ENCODE results near the gene BABAM1. TPM values are rescaled to one million over a fixed set of nuclear protein-coding genes. Genes with fewer than 3 reads are reported as not detected.

The BABAM1 gene
- total RNA-seq = 59.0 TPM

DNA sequence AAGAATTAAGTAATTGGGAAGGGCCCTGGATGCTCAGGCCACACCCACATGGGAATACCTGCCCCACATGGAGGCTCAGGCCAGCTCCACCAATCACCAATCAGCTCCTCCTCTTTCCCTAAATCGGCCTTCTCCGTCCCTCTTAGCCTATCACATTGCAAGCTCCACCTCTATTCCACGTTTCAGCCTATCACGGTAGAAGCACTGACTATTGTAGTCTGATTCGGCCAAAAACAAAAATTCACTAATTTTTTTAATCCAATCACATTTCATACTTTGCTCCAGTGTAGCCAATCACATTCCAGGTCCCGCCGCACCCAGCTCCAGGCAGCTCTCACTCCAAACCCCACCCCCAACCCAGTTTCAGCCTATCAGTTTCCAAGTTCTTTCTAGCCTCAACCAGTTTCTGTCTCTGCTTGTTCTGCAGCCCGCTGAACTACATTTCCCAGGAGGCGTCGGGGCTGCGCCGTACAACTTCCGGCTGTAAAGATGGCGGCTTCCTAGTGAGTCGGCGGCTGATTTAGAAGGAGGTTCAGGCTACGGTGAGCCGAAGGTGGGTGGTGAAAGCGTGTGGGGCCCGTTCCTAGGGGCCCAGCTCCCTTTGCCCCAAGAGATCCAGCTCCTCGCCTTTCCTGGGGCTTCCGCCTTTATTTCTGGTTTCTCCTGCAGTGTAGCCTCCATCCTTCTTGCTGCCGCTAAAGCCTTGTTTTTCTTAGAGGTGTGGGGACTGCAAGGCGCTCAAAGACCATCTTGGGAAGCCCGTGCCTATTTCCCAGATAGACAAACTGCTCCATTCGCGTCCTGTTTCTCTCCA, at the start of gene BABAM1:
Gene BABAM1, plus strand, starts transcription at position 469 of the 814 bp plus-strand sequence. CDS start 1,364 bp downstream, outside the sequence.
- DNase-seq = peak; percentile 97

GRCh38 chr19:17219286-17219685, 48.0 kb upstream of the BABAM1 start:
- no peak for DNase-seq

DNA sequence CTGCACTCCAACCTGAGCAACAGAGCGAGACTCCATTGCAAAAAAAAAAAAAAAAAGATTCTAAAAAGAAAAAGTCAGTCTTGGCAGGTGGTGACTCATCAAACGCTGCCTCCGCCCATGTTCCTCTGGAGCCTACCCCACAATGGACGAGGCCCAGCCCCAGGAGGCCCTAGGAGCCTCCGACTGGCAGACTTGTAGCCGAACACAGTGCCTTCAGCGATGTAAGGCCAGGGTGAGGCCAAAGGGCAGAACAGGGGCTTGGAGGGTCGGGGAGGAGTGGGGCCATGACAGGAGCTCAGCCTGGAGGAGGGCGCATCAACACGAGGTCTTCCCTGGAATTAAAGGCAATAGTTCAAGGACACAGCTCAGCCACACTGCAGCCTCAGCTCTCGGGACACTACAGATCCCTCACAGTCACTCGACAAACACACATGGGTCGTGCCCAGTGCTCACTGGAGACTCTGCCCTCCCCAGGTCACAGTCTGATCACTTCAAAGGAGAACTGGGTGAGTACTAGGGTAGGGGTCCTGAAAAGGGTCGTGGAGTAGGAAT, 47.0 kb upstream of the BABAM1 start:
- DNase-seq = no peak

DNA sequence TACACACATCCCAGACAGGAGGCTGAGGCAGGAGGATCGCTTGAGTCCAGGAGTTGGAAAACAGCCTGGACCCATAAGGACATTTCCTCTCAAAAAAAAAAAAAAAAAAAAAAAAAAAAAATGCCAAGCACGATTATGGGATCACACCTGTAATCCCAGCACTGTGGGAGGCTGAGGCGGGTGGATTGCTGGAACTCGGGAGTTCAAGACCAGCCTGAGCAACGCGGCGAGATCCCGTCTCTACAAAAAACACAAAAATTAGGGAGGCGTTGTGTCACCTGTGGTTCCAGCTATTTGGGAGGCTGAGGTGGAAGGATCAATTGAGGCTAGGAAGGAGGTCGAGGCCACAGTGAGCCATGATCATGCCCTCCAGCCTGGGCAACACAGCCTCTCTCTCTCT, 42.2 kb upstream of the BABAM1 start:
- no peak for DNase-seq

DNA sequence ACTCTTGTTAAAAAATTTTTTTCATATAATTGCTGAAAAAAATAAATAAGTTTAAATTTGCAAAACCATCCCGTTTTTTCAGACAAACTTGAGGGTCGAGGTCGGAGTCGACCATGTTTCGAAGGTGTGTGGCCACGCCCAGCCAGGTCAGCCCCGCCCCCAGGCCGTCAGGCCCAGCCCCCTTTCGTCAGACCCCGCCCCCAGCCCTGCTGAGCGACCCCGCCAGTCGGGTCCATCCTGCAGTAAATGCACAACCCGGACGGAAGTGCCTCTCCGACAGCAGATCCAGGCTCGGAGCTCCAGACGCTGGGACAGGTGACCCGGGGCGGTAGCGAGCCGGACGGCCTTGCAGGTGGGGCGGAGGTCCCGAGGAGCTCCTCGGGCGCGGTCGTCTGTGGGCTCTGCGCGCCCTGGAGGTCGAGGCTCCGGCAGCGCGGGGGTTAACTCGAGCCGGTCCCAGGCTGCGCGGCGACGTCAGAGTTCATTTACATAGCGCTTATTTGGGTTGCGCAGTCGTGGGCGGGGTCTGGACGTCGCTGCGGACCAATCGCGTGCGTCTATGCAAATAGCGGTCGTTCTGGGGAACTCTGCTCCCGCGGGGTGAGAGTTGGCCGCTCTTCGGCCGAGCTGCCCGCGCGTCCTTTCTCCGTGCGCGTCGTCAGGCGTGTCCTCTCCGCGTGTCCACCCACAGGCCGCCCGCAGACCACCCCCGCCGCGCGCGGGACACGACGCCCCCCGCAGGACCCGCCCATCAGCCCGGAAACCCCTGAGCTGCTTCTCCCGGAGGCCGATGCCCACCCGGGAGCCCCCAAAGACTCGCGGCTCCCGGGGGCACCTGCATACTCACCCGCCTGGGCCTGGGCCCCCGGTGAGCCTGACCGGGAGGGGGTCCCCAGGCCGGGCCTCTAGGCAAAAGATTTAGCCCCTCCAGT, 41.0 kb upstream of the BABAM1 start, which contains the start of gene OCEL1:
Gene OCEL1, plus strand, starts transcription at position 225 of the 932 bp plus-strand sequence. Its CDS starts 22 bp downstream, at position 247.
- DNase-seq = peak; percentile 97

DNA sequence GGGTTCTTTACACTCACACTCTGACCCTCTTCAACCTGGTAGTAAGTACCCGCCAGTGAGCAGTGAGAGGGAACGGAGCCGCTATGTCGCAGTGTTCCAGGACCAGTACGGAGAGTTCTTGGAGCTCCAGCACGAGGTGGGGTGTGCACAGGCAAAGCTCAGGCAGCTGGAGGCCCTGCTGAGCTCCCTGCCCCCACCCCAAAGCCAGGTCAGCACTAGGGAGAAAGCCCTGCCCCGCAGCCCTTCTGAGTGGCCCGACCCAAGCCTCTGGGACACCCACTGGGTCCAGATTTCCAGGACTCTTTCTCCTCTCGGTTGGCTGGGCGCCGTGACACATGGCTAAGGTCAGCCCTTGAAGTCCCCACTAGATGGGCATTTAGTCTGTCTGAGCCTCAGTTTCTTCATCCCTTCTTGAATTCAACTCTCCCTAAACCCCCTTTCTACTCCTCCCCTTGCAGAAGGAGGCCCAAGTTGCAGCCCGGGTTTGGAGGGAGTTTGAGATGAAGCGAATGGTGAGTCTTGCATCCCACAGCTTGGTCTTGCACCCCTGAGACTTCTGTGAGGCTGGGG, 39.4 kb upstream of the BABAM1 start:
- no peak for DNase-seq

DNA sequence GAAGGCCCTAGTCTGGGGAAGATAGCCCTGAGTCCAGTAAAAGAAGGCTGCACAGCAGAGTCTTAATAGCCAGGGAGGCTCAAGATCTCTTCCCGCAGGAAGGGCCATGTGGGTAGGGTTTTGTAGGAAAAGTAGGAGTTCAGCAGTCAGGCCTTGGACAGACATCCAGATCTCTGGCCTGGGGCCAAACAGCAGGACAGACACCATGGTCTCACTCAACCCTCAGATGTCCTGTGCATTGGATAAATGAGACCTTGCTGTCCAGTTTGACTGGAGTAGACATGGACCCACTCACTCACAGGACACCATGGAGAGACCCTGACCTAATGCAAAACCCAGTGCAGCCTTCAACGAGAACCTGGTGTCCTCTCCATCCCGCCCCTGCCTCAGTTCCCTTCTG, 37.4 kb upstream of the BABAM1 start:
- DNase-seq = no peak

DNA sequence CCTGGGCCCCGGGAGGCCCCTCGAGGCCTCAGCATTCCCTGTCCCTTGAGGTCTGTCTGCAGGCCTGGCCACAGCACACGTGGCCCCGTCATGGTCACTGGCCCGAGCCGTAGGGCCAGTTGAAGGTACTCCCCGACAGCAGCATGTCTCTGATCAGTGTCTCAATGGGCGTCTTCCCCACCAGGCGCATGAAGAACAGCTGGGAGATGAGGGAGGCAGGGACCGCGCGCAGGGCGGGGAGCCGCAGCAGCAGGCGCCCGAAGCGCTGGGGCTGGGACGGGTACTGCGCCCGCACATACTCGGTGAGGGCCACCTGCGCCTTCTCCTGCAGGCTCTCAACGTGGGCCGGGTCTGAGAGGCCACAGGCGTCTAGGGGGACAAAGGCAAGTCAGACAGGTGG, 35.0 kb upstream of the BABAM1 start:
- no peak for DNase-seq

- no peak for DNase-seq
These were observed 32.3 kb upstream of the BABAM1 start for GRCh38 chr19:17234911-17235299.

- DNase-seq = peak; percentile 50
These were observed 31.8 kb upstream of the BABAM1 start for GRCh38 chr19:17235300-17235970.

- no peak for DNase-seq
These were observed 31.1 kb upstream of the BABAM1 start for GRCh38 chr19:17235971-17236777.

- DNase-seq = no peak
These were observed 30.3 kb upstream of the BABAM1 start for GRCh38 chr19:17236811-17237543.

- no peak for DNase-seq
These were observed 29.2 kb upstream of the BABAM1 start for GRCh38 chr19:17237747-17238706.

DNA sequence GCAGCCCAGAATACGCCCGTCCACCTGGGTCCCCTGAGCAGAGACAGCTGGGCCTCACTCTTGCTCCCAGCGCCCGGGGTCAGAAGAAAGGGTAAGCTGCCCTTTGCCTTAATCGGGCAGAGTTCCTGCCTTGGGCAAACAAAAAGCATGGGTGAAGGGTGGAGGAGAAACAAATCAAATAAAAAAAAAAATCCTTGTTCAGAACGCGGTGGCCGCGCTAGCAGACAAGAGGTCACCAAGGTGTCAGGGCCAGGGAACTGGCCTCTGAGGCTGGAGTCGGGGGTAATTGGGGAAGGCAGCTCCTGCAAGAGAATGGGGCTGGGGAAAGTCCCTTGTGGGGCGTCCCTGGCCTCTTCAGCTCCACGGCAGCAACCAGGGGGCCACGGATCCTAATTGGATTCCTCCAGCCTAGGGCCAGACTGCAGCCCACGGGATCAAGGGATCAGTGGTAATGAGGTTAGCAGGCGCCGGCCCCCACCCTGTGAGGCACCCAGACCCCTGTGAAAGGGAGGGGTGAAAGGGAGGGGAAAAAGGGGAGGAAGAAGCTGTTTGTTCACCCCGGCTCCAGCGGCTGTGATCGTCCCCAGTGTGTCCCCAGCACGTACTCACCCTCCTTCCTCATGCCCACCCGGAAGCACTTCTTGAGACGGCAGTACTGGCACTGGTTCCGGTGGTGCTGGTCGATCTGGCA, 27.0 kb upstream of the BABAM1 start:
- DNase-seq = no peak

- no peak for DNase-seq
These were observed 26.3 kb upstream of the BABAM1 start for GRCh38 chr19:17240826-17241399.

DNA sequence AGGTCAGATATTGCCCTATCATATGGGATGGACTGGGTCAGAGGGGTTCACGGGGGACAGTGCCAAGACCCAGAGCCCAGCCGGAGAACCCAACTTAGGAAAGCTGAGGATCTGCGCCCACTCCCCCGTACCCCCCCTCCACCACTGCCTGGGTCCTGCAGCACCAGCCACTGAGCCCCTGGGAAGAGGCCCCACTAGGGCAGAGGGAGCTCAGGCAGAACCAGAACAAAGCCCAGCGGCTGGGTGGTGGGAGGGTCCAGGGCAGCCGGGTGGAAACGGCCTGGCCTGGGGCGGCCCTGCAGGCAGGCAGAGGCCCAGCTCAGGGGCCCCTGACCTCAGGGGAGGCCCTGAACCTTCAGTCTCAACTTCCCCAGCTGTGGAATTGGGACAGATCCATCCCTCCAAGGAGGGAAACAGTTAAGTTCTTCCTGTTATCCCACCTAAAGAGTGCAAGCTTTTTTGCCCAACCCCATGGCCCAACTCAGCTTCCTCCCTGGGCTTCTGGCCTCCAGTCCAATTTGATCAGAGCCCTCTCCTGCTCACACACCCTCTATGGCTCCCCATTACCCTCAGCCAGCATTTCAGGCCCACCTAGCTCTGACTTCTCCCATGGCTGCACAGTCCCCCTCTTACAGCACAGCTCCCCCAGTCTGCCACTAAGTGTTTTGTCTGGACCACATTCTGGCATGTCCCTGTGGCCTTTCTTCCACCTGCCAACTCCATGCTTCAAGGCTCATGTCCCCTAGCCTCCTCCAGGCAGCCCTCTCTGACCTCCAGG, 24.6 kb upstream of the BABAM1 start:
- DNase-seq = no peak

DNA sequence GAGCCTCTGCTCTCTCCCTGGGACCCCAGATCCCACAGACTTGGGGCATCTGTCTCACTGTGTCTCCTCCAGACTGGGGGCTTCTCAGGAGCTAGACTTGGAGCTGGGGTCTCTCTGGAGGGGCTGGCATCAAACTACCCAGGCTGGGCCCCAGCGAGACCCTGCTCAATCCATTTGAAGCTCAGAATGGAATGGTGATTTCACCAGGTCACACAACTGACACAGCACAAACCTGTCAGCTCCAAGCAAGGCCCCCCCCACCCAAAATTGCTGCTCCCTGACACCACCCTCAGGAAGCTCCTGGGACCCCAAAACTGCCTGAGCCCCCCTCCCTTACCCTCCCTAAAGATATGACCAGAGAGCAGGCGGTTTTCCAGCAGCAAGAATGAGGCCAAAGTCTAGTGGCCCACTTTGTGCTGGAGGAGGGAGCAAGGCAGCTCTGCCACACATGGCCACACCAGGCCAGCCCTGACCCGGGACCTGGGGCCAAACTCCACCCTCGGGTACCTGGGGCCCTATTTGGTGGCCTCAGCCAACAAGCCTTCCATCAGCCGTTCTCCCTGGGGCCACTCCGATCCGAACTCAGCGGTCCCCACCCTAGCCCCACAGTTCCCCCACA, 23.9 kb upstream of the BABAM1 start:
- DNase-seq = no peak

Measured in occipital lobe (tissue), 2 donors.